B cell (primary cell): Measurements from ENCODE around the gene TAGLN2. TPM values are rescaled to one million over a fixed set of nuclear protein-coding genes. Genes with fewer than 3 reads are reported as not detected.

Source experiments
- ATAC-seq: fragments of 200-7000 bp; cut with Tn5 transposase; one replicate; pipeline ENCODE4 v1.10.0; 2021; ENCODE audit warnings: low read depth, mild to moderate bottlenecking, moderate number of reproducible peaks, moderate library complexity
- CTCF ChIA-PET: fragments of 350-600 bp; sonication (Branson Sonifier 250); formaldehyde crosslinking; loops from one replicate; lab custom pipeline; 2021; ENCODE audit warnings: antibody characterized with exemption, inconsistent platforms; lab: Charles Lee
- POLR2A ChIA-PET: fragments of 350-600 bp; sonication (Branson Sonifier 250); formaldehyde crosslinking; loops from one replicate; lab custom pipeline; 2021; ENCODE audit warnings: antibody characterized with exemption; lab: Charles Lee
- DNase-seq: peaks from one replicate; pipeline ENCODE4 v3.0.0; 2013
- H2AFZ ChIP-seq: 2 replicates; pipeline ENCODE4 v1.6.1; 2012; ENCODE audit warnings: mild to moderate bottlenecking, low read depth, low read length; ENCODE audit not compliant: insufficient read depth, poor library complexity, severe bottlenecking
- H3K27ac ChIP-seq, 2 donors: 1 replicate in 1 of 2; 2 replicates in 1 of 2; pipeline ENCODE4 v1.5.1; 2012 to 2013; ENCODE audit warnings: low read length in 2 of 2, mild to moderate bottlenecking in 2 of 2, moderate library complexity in 1 of 2
- H3K27me3 ChIP-seq, 4 experiments: fragments of 200-600 bp in 1 of 4; sonication (generic) in 1 of 4; replicated peaks in 1 of 4; 1 replicate in 2 of 4; 2 replicates in 2 of 4; pipeline versions ENCODE4 v1.6.1 to v1.7.0; 2013 to 2016; ENCODE audit warnings: low read length in 3 of 4, mild to moderate bottlenecking in 2 of 4, mixed read lengths in 1 of 4, moderate library complexity in 1 of 4; ENCODE audit not compliant: insufficient read depth in 4 of 4, control insufficient read depth in 3 of 4; ENCODE audit errors: control extremely low read depth in 1 of 4
- H3K36me3 ChIP-seq, 2 experiments: replicated peaks in 1 of 2; 1 replicate in 1 of 2; 2 replicates in 1 of 2; pipeline versions ENCODE4 v1.6.1 to v1.7.1; 2013; ENCODE audit warnings: low read length in 1 of 2; ENCODE audit not compliant: insufficient read depth in 2 of 2, control insufficient read depth in 1 of 2; ENCODE audit errors: control extremely low read depth in 1 of 2, extremely low read depth in 1 of 2
- H3K4me1 ChIP-seq, 2 donors: fragments of 200-600 bp in 1 of 2; sonication (generic) in 1 of 2; 1 replicate in 1 of 2; 2 replicates in 1 of 2; pipeline versions ENCODE4 v1.5.1 to v1.6.1; 2013 to 2017; ENCODE audit warnings: low read length in 2 of 2; ENCODE audit not compliant: control insufficient read depth in 2 of 2, insufficient read depth in 2 of 2
- H3K4me2 ChIP-seq: replicated peaks from 2 replicates; pipeline ENCODE3; 2012; ENCODE audit warnings: mild to moderate bottlenecking, low read depth, low read length; ENCODE audit not compliant: poor library complexity, severe bottlenecking
- H3K4me3 ChIP-seq, 5 experiments: fragments of 200-600 bp in 1 of 5; sonication (generic) in 1 of 5; 1 replicate in 3 of 5; 2 replicates in 2 of 5; pipeline versions ENCODE4 v1.5.1 to v1.7.0; 2011 to 2016; ENCODE audit warnings: low read length in 4 of 5, mild to moderate bottlenecking in 4 of 5, low read depth in 2 of 5, control low read depth in 1 of 5, moderate library complexity in 1 of 5; ENCODE audit not compliant: insufficient read depth in 1 of 5; ENCODE audit errors: control extremely low read depth in 1 of 5, extremely low read depth in 1 of 5
- H3K79me2 ChIP-seq: fragments of 200-600 bp; sonication (generic); one replicate; pipeline ENCODE4 v1.6.0; 2016; ENCODE audit warnings: low read length; ENCODE audit not compliant: control insufficient read depth, insufficient read depth
- H3K9ac ChIP-seq: fragments of 200-600 bp; sonication (generic); 2 replicates; pipeline ENCODE4 v1.6.1; 2017; ENCODE audit warnings: mild to moderate bottlenecking, low read length, moderate library complexity
- H3K9me3 ChIP-seq, 3 donors: one replicate each; pipeline versions ENCODE4 v1.6.1 to v1.7.1; 2013; ENCODE audit warnings: low read length in 2 of 3; ENCODE audit not compliant: control insufficient read depth in 2 of 3, insufficient read depth in 1 of 3; ENCODE audit errors: control extremely low read depth in 1 of 3
- H4K20me1 ChIP-seq: 2 replicates; pipeline ENCODE4 v1.6.0; 2012; ENCODE audit warnings: mild to moderate bottlenecking, low read length; ENCODE audit not compliant: insufficient read depth, control insufficient read depth, poor library complexity, severe bottlenecking
- H3K27ac Mint-ChIP-seq: one replicate; pipeline ENCODE4 v1.8.0; 2021; ENCODE audit warnings: mixed read lengths
- H3K27me3 Mint-ChIP-seq: one replicate; pipeline ENCODE4 v1.8.0; 2021; ENCODE audit warnings: mixed read lengths
- H3K4me1 Mint-ChIP-seq: one replicate; pipeline ENCODE4 v1.8.0; 2021; ENCODE audit warnings: mixed read lengths
- H3K4me3 Mint-ChIP-seq: one replicate; pipeline ENCODE4 v1.8.0; 2021; ENCODE audit warnings: mixed read lengths
- H3K9me3 Mint-ChIP-seq: one replicate; pipeline ENCODE4 v1.8.0; 2022; ENCODE audit warnings: mixed read lengths; ENCODE audit not compliant: insufficient read depth
- EZH2 ChIP-seq: IDR thresholded peaks from 2 replicates; pipeline ENCODE4 v1.6.1; 2012; ENCODE audit warnings: borderline replicate concordance, low read depth, mild to moderate bottlenecking, moderate library complexity, low read length; ENCODE audit not compliant: insufficient read depth, poor library complexity, severe bottlenecking
- WGBS: methylation state at CpG from one replicate; pipeline ENCODE4 v1.1.5; 2013; ENCODE audit warnings: missing lambda C conversion rate; ENCODE audit not compliant: insufficient coverage; 5-methylcytosine and 5-hydroxymethylcytosine counted together
- intact Hi-C: fragments of 100-400 bp; cut with micrococcal nuclease; formaldehyde crosslinking; loops from one replicate; pipeline ENCODE4 v1.10.0; 2022
- polyA plus RNA-seq: library from polyadenylated mRNA; depleted of rRNA; stranded (reverse); fragments of >200 nt; gene quantifications from 2 replicates; pipeline ENCODE4 v1.2.3, GENCODE V29; 2012
- total RNA-seq, 2 donors: library from RNA; stranded (reverse); fragments of 120-200 nt in 1 of 2; gene quantifications; 1 replicate in 1 of 2; 2 replicates in 1 of 2; pipeline versions ENCODE4 v1.2.3 to v1.2.4, GENCODE V29; 2013 to 2022
- TF ChIP-seq, protein P1 (sequence below): fragments of 200-600 bp; IDR thresholded peaks from one replicate; pipeline ENCODE4 v1.8.0; 2022; ENCODE audit warnings: antibody characterized with exemption, mild to moderate bottlenecking

TAGLN2 gene
- total and polyA plus RNA-seq, 2 donors (not counting 1 experiment from before 2014, with no cell fraction given): 342 to 721 TPM

DNA sequence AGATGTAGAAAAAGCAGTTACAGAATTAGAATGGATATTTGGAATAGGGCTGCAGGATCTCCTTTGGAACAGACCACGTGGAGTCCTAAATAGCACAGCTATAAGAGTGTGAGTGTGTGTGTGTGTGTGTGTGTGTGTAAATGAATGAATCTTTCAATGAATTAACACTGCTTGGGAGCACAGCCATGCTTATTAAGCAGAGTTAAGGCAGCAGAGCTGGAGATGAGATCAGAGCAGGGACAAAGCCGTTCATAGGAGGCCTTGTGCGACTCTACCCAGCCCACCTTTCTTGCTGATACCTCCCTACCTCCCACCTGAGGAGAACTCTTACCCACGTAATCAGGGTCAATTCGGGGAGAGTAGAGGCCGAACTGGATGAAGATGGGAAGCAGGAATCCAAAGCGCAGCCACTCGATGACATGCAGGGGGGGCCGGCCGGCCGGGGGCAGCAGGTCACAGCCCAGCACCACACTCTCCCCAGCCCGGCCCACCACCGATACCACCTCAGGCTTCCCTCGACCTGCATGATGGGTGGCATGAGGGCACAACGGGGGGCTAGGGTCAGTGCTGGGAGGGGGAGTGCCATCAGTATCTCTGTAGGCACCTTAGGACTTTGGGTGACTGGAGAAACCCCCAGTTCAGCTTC, 17.4 kb upstream of the TAGLN2 start:
- Mint-ChIP-seq H3K4me1 (peaks cover 39% of the 10 kb centered on the region), H3K27ac (no peak overlapping the region), H3K9me3 (no peaks in the 10 kb centered on the region), H3K4me3 (no peak overlapping the region), H3K27me3 (peaks cover 36% of the 10 kb centered on the region)
- Histone ChIP-seq H3K9ac (no peak overlapping the region), H3K79me2 (no peaks in the 10 kb centered on the region), H3K36me3 (no peaks in the 10 kb centered on the region), H3K4me2 (no peak overlapping the region), H4K20me1 (no peaks in the 10 kb centered on the region), H3K9me3 (no peaks in the 10 kb centered on the region), H3K27me3 (peaks cover 0 to 34% (median 18%) of the 10 kb centered on the region in 4 experiments), H3K4me3 (no peak overlapping the region), H3K4me1 (peaks cover 33 to 34% of the 10 kb centered on the region in 2 donors), H2AFZ (no peak overlapping the region), H3K27ac (no peak overlapping the region)
- DNase-seq: no peak
- CTCF ChIA-PET: interaction anchor here (1.4 to 4.5 kb wide), 2 partner anchors 52 to 143 kb away, joined by 4 to 34 read pairs; partner anchors contain the start of gene FCRL6
- TF ChIP-seq EZH2: no peak
- TF ChIP-seq, protein P1, sequence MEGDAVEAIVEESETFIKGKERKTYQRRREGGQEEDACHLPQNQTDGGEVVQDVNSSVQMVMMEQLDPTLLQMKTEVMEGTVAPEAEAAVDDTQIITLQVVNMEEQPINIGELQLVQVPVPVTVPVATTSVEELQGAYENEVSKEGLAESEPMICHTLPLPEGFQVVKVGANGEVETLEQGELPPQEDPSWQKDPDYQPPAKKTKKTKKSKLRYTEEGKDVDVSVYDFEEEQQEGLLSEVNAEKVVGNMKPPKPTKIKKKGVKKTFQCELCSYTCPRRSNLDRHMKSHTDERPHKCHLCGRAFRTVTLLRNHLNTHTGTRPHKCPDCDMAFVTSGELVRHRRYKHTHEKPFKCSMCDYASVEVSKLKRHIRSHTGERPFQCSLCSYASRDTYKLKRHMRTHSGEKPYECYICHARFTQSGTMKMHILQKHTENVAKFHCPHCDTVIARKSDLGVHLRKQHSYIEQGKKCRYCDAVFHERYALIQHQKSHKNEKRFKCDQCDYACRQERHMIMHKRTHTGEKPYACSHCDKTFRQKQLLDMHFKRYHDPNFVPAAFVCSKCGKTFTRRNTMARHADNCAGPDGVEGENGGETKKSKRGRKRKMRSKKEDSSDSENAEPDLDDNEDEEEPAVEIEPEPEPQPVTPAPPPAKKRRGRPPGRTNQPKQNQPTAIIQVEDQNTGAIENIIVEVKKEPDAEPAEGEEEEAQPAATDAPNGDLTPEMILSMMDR: no peak
- WGBS: 93% methylated on average over 5 of the region's 15 CpGs
- POLR2A ChIA-PET: no interaction called here
- intact Hi-C loops: no loop called here
- no peak for ATAC-seq
